Sigmoid colon (tissue), 7 donors: ENCODE data around the gene OR2V1. TPM values are rescaled to one million over a fixed set of nuclear protein-coding genes. Genes with fewer than 3 reads are reported as not detected.

Experiments
- DNase-seq: peaks from one replicate; pipeline ENCODE4 v3.0.0-alpha.2; 2019
- H3K27ac ChIP-seq, 4 donors: fragments of 200-600 bp; sonication (generic); one replicate each; pipeline ENCODE4 v1.5.1; 2016 to 2019; ENCODE audit warnings: mild to moderate bottlenecking in 1 of 4
- H3K27me3 ChIP-seq, 3 donors: fragments of 200-600 bp; sonication (generic); one replicate each; pipeline ENCODE4 v1.5.1; 2019; ENCODE audit warnings: mild to moderate bottlenecking in 1 of 3
- H3K36me3 ChIP-seq, 4 donors: fragments of 200-600 bp; sonication (generic); one replicate each; pipeline ENCODE4 v1.5.1; 2016 to 2019
- H3K4me1 ChIP-seq, 4 donors: fragments of 200-600 bp; sonication (generic); one replicate each; pipeline ENCODE4 v1.5.1; 2017 to 2019
- H3K4me3 ChIP-seq, 4 donors: fragments of 200-600 bp; sonication (generic); one replicate each; pipeline ENCODE4 v1.5.1; 2017 to 2019; ENCODE audit warnings: mild to moderate bottlenecking in 2 of 4, moderate library complexity in 1 of 4
- H3K9me3 ChIP-seq, 4 donors: fragments of 200-600 bp in 3 of 4; sonication (generic) in 3 of 4; one replicate each; pipeline versions ENCODE4 v1.5.1 to v1.6.1; 2013 to 2019
- EP300 ChIP-seq, 4 donors: sonication (generic); formaldehyde crosslinking; IDR thresholded peaks; one replicate each; pipeline ENCODE4 v1.6.1; 2017; ENCODE audit warnings: antibody characterized with exemption in 4 of 4
- POLR2A ChIP-seq, 2 donors: fragments of 450-650 bp; IDR thresholded peaks; one replicate each; pipeline ENCODE4 v1.6.1; 2016; ENCODE audit warnings: antibody characterized with exemption in 2 of 2, mild to moderate bottlenecking in 2 of 2, moderate library complexity in 2 of 2
- POLR2AphosphoS5 ChIP-seq, 4 donors: sonication (generic); formaldehyde crosslinking; IDR thresholded peaks; one replicate each; pipeline ENCODE4 v1.6.1; 2017; ENCODE audit warnings: antibody characterized with exemption in 4 of 4
- WGBS, 2 donors: extraction: QIAGEN DNeasy Blood & Tissue Kit; methylation state at CpG; one replicate each; pipeline ENCODE4 v1.1.7; 2013; 5-methylcytosine and 5-hydroxymethylcytosine counted together
- intact Hi-C: fragments of 100-400 bp; cut with DNase I; formaldehyde crosslinking; loops from one replicate; pipeline ENCODE4 v1.15.1; 2023
- polyA plus RNA-seq, 3 donors: library from polyadenylated mRNA; stranded (reverse); fragments of 200-250 nt; gene quantifications; one replicate each; pipeline ENCODE4 v1.2.3, GENCODE V29; 2013
- total RNA-seq, 4 donors: library from RNA; depleted of rRNA; stranded (reverse); fragments of >200 nt; gene quantifications; one replicate each; pipeline ENCODE4 v1.1.0, GENCODE V29; 2016
- TF ChIP-seq, protein P1 (sequence below), 4 experiments: fragments of 450-650 bp in 3 of 4; fragments of 200-600 bp in 1 of 4; IDR thresholded peaks; one replicate each; pipeline ENCODE4 v1.5.1; 2016 to 2019; ENCODE audit warnings: antibody characterized with exemption in 4 of 4, mild to moderate bottlenecking in 3 of 4, moderate library complexity in 2 of 4
- donor health status: healthy with polysubstance abuse.
- donor health status: Bipolar disorder and iron deficiency.
- donor health status: healthy.

OR2V1 gene
- total and polyA plus RNA-seq, 7 donors, result not detected

DNA sequence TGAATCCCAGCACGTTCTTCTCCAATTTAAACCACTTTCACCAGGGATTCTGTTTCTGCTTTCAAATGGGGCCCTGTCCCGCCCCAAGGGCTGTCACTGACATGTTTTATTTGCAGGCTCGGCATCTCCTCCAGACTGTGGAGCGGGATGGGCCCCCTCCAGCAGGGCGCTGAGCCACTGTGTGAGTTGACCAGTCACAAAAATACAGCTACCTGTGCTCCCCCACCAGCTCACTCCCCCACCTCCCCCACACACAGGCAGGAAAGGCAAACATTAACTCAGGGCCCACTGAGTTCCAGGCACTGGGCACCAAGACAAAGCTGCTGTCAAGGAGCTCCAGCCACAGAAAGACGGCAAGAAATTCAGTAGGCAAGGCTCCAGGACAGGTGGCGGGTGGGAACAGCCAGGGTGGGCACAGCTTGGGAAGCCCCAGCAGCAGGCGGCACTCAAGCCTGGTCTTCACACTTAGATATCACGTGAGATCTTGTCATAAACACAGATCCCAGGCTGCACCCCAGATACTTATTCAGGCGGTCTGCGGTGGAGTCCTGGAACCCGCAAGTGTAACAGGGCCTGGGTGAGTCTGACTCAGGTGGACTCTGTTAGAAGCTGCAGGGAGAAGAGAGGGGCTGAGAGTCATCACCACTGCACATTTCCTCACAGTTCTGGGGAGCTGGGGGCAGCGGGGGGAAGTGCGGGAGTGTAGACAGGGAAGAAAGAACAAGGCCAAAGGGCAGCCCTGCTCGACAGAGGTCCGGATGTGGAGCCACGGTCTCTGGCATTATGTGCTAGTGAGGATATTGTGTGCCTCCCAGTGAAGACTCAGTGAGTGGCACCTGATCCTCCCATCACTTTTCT is 44.7 kb downstream of the OR2V1 start:
- Histone ChIP-seq H3K9me3 (no peaks in the 10 kb centered on the region), H3K27ac (no peak overlapping the region), H3K27me3 (peaks cover 0 to 27% (median 0%) of the 10 kb centered on the region in 3 donors), H3K36me3 (no peaks in the 10 kb centered on the region), H3K4me3 (no peak overlapping the region), H3K4me1 (no peaks in the 10 kb centered on the region)
- no peak for DNase-seq
- intact Hi-C loops, result no loop called here
- TF ChIP-seq, protein P1, sequence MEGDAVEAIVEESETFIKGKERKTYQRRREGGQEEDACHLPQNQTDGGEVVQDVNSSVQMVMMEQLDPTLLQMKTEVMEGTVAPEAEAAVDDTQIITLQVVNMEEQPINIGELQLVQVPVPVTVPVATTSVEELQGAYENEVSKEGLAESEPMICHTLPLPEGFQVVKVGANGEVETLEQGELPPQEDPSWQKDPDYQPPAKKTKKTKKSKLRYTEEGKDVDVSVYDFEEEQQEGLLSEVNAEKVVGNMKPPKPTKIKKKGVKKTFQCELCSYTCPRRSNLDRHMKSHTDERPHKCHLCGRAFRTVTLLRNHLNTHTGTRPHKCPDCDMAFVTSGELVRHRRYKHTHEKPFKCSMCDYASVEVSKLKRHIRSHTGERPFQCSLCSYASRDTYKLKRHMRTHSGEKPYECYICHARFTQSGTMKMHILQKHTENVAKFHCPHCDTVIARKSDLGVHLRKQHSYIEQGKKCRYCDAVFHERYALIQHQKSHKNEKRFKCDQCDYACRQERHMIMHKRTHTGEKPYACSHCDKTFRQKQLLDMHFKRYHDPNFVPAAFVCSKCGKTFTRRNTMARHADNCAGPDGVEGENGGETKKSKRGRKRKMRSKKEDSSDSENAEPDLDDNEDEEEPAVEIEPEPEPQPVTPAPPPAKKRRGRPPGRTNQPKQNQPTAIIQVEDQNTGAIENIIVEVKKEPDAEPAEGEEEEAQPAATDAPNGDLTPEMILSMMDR (IDR thresholded peaks at IDR 0.05), result no peak
- TF ChIP-seq POLR2AphosphoS5 (IDR thresholded peaks at IDR 0.05) (no peak), EP300 (IDR thresholded peaks at IDR 0.05) (no peak), POLR2A (IDR thresholded peaks at IDR 0.05) (no peak)
- 62 to 69% methylated on average over 17 of the region's 17 CpGs for WGBS, 2 donors

DNA sequence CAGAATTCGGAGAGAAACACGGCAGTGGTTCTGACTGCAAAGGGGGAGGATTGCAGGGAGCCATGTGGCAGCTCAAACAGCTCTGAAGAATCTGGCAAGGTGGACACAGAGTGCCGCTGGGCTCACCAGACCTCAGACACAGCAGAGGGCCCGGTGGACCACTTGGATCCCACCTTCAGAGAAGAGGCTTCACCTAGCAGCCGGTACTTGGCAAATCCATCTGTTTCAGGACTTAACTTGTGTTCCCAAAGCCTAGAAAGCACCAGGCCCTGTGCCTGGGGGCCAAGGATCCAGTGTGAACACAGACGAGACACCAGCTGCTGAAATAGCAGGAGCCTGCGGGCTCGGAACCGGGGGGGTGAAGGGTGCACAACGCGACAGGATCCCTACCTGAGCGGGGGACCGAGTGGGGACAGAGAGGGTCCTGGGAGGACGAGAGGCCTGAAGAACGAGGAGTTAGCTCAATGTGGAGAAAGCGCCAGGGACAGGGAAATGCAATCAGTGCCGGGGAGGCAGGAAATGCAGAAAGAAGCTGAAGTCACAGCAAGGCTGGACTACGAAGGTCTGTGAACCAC is 46.3 kb downstream of the OR2V1 start:
- H3K9me3 ChIP-seq, result no peaks in the 10 kb centered on the region
- no peaks in the 10 kb centered on the region for H3K36me3 ChIP-seq
- no peaks in the 10 kb centered on the region for H3K4me1 ChIP-seq
- H3K4me3 ChIP-seq, result no peak overlapping the region
- intact Hi-C loops, result no loop called here
- no peak for TF ChIP-seq POLR2AphosphoS5 (IDR thresholded peaks at IDR 0.05)
- no peak for TF ChIP-seq EP300 (IDR thresholded peaks at IDR 0.05)
- no peak for TF ChIP-seq POLR2A (IDR thresholded peaks at IDR 0.05)
- TF ChIP-seq, protein P1 (IDR thresholded peaks at IDR 0.05), result no peak
- no peak overlapping the region for H3K27ac ChIP-seq
- WGBS, 2 donors, result 53 to 63% methylated on average over 18 of the region's 18 CpGs
- DNase-seq, result no peak
- peaks cover 0 to 27% (median 0%) of the 10 kb centered on the region in 3 donors for H3K27me3 ChIP-seq

DNA sequence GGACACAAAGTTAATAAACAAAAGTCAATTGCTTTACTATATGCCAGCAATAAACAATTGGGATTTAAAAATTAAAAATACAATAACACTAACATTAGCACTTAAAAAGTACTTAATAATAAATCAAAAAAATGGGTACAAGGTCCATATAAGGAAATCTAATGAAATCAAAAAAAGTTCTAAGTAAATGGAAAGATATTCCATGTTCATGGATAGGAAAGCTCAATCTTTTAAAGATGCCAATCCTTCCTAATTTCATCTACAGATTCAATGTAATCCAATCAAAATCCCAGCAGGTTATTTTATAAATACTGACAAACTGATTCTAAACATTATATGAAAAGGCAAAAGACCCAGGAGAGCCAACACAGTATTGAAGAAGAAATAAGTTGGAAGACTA is 49.0 kb downstream of the OR2V1 start:
- TF ChIP-seq, protein P1 (IDR thresholded peaks at IDR 0.05), result no peak
- TF ChIP-seq POLR2A (IDR thresholded peaks at IDR 0.05) (no peak), EP300 (IDR thresholded peaks at IDR 0.05) (no peak), POLR2AphosphoS5 (IDR thresholded peaks at IDR 0.05) (no peak)
- no peaks in the 10 kb centered on the region for H3K4me1 ChIP-seq
- no peaks in the 10 kb centered on the region for H3K36me3 ChIP-seq
- H3K27ac ChIP-seq, result no peak overlapping the region
- intact Hi-C loops, result no loop called here
- H3K4me3 ChIP-seq, result no peak overlapping the region
- H3K27me3 ChIP-seq, result peaks cover 0 to 27% (median 0%) of the 10 kb centered on the region in 3 donors
- DNase-seq, result no peak
- peaks cover 0 to 5% (median 0%) of the 10 kb centered on the region in 4 donors for H3K9me3 ChIP-seq

DNA sequence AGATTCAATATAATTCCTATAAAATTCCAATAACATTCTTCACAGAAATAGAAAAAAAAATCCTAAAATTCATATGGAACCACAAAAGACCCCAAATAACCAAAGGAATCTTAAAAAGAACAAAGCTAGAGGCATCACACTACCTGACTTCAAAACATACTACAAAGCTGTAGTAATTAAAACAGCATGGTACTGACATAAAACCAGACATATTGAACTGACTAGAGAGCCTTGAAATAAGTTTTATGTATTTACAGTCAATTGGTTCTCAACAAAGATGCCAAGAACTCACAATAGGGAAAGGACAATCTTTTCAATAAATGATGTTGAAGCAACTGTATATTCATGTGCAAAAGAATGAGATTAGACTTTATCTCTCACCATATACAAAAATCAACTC is 54.0 kb downstream of the OR2V1 start:
- Histone ChIP-seq H3K36me3 (no peaks in the 10 kb centered on the region), H3K9me3 (peaks cover 0 to 11% (median 0%) of the 10 kb centered on the region in 4 donors), H3K4me1 (no peaks in the 10 kb centered on the region), H3K4me3 (no peak overlapping the region), H3K27ac (no peak overlapping the region), H3K27me3 (peaks cover 0 to 16% (median 0%) of the 10 kb centered on the region in 3 donors)
- intact Hi-C loops, result no loop called here
- no peak for DNase-seq
- TF ChIP-seq POLR2AphosphoS5 (IDR thresholded peaks at IDR 0.05) (no peak), EP300 (IDR thresholded peaks at IDR 0.05) (no peak), POLR2A (IDR thresholded peaks at IDR 0.05) (no peak)
- TF ChIP-seq, protein P1 (IDR thresholded peaks at IDR 0.05), result no peak

Other genes with a start within 250 kb of the OR2V1 start
- under 1 TPM in 2 of 4 donors, not detected in 2; 0.27 to 0.71 TPM for gene BTNL8, start 232.0 kb downstream of the OR2V1 start, total RNA-seq
- gene BTNL8, start 232.0 kb downstream of the OR2V1 start, polyA plus RNA-seq, result 10 to 100 TPM; 15.6 to 32.2 (median 16.0) TPM
- under 1 TPM in 1 of 4 donors, not detected in 3; 0.36 TPM for gene BTNL3, start 142.3 kb downstream of the OR2V1 start, total RNA-seq
- 10 to 100 TPM; 18.0 to 25.6 (median 18.3) TPM for gene BTNL3, start 142.3 kb downstream of the OR2V1 start, polyA plus RNA-seq
- gene BTNL9, start 90.9 kb downstream of the OR2V1 start, total RNA-seq, result 10 to 100 TPM in 1 of 4 donors, 1 to 10 TPM in 3; 4.2 to 34.9 (median 7.1) TPM
- gene BTNL9, start 90.9 kb downstream of the OR2V1 start, polyA plus RNA-seq, result 1 to 10 TPM in 2 of 3 donors, under 1 TPM in 1; 0.46 to 5.0 (median 1.8) TPM
- gene OR2V2, start 16.4 kb upstream of the OR2V1 start, total RNA-seq, result not detected
- not detected for gene OR2V2, start 16.4 kb upstream of the OR2V1 start, polyA plus RNA-seq
- 1 to 10 TPM in 3 of 4 donors, under 1 TPM in 1; 0.55 to 2.1 (median 1.1) TPM for gene TRIM7, start 74.0 kb upstream of the OR2V1 start, total RNA-seq
- 1 to 10 TPM in 2 of 3 donors, under 1 TPM in 1; 0.60 to 5.3 (median 3.2) TPM for gene TRIM7, start 74.0 kb upstream of the OR2V1 start, polyA plus RNA-seq
- 10 to 100 TPM in 2 of 4 donors, 1 to 10 TPM in 2; 8.2 to 15.3 (median 11.8) TPM for gene TRIM41, start 92.1 kb upstream of the OR2V1 start, total RNA-seq
- gene TRIM41, start 92.1 kb upstream of the OR2V1 start, polyA plus RNA-seq, result 10 to 100 TPM; 13.2 to 25.3 (median 19.0) TPM
- gene RACK1, start 112.7 kb upstream of the OR2V1 start, total RNA-seq, result 1,000 to 10,000 TPM; 2,029 to 2,209 (median 2,163) TPM
- 1,000 to 10,000 TPM; 1,821 to 2,943 (median 2,181) TPM for gene RACK1, start 112.7 kb upstream of the OR2V1 start, polyA plus RNA-seq
- gene TRIM52, start 130.0 kb upstream of the OR2V1 start, total RNA-seq, result 10 to 100 TPM in 3 of 4 donors, 1 to 10 TPM in 1; 7.1 to 26.9 (median 16.0) TPM
- gene TRIM52, start 130.0 kb upstream of the OR2V1 start, polyA plus RNA-seq, result 1 to 10 TPM; 4.2 to 9.6 (median 5.8) TPM
- not detected for gene OR4F3, start 236.1 kb upstream of the OR2V1 start, total RNA-seq
- gene OR4F3, start 236.1 kb upstream of the OR2V1 start, polyA plus RNA-seq, result not detected